ENCODE data around the gene TPM1.
A peak's percentile ranks its signal among the peaks of the same experiment; 100 is the strongest.

The TPM1 gene

DNA sequence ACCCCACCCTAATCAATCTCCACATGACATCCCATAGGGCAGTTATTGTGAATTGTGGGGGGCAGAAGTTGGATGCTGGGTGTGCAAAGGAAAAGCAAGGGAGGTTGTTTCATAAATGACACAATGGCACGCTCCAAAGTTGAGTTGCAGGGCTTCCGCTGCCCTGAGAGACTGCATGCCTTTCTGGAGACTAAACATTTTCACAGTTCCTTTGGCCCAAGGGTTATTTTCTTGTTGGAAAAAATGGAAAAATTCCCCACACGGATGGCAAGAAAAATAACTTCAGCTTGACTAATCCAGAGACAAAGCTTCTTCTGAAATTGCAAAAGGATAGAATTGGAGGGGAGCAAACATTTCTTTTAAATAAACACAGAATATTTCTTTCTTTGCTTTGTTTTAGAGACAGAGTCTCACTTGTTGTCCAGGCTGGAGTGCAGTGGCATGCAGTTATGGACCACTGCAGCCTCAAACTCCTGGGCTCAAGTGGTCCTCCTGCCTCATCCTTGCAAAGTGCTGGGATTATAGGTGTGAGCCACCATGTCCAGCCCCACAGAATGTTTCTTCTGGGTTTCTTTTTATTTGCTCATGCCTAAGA is 19.1 kb upstream of the TPM1 start:
- TF ChIP-seq, protein P1, sequence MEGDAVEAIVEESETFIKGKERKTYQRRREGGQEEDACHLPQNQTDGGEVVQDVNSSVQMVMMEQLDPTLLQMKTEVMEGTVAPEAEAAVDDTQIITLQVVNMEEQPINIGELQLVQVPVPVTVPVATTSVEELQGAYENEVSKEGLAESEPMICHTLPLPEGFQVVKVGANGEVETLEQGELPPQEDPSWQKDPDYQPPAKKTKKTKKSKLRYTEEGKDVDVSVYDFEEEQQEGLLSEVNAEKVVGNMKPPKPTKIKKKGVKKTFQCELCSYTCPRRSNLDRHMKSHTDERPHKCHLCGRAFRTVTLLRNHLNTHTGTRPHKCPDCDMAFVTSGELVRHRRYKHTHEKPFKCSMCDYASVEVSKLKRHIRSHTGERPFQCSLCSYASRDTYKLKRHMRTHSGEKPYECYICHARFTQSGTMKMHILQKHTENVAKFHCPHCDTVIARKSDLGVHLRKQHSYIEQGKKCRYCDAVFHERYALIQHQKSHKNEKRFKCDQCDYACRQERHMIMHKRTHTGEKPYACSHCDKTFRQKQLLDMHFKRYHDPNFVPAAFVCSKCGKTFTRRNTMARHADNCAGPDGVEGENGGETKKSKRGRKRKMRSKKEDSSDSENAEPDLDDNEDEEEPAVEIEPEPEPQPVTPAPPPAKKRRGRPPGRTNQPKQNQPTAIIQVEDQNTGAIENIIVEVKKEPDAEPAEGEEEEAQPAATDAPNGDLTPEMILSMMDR (conservative IDR thresholded peaks at IDR 0.05; ENCODE audit: low read depth, low read length): no peak
- H3K4me3 ChIP-seq (ENCODE audit: low read depth, low read length): no peak overlapping the region
- DNase-seq (ENCODE audit: low read depth): peak; percentile 63

DNA sequence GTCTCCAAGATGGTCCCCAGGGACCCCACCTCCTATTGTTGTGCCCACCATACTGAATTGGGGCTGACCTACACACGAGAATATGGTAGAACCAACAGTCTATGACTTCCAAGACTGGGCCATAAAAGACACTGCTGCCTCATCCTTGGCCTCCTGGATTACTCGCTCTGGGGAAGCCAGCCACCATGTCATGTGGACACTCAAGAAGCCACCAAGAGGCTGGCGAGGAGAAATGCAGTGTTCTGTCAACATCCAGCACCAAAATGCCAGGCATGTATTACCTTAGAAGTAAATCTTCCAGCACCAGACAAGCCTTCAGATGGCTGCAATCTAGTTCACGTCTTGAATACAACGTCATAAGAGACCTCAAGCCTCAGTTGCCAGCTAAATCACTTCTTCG is 17.1 kb upstream of the TPM1 start:
- TF ChIP-seq, protein P1 (conservative IDR thresholded peaks at IDR 0.05; ENCODE audit: low read depth, low read length): no peak
- no peak for DNase-seq (ENCODE audit: low read depth)

DNA sequence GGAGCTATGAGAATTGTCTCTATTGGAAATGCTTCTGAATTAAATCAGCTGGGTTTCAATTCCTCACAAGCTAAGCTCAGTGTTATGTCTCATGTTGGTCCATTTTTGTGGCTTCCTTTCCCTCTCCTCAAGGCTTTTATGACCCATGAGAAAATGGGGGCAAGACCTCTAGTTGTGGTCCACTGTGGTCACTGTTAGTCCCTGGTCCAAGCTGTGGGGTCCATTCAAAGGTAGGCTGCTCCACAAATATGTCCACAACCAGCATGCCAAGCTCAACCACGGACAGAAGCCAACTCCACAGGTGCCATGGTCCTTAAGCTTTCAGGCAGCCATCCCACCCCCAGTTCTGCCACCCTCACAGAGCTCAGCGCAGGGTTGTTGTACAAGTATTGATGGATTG is 14.9 kb upstream of the TPM1 start:
- TF ChIP-seq, protein P1 (conservative IDR thresholded peaks at IDR 0.05; ENCODE audit: low read depth, low read length): no peak
- DNase-seq (ENCODE audit: low read depth): no peak
- H3K4me3 ChIP-seq (ENCODE audit: low read depth, low read length): no peak overlapping the region

More for the DNA sequence above, 17.1 kb upstream of the TPM1 start:
- no peak overlapping the region for H3K4me3 ChIP-seq (ENCODE audit: low read depth, low read length)

DNA sequence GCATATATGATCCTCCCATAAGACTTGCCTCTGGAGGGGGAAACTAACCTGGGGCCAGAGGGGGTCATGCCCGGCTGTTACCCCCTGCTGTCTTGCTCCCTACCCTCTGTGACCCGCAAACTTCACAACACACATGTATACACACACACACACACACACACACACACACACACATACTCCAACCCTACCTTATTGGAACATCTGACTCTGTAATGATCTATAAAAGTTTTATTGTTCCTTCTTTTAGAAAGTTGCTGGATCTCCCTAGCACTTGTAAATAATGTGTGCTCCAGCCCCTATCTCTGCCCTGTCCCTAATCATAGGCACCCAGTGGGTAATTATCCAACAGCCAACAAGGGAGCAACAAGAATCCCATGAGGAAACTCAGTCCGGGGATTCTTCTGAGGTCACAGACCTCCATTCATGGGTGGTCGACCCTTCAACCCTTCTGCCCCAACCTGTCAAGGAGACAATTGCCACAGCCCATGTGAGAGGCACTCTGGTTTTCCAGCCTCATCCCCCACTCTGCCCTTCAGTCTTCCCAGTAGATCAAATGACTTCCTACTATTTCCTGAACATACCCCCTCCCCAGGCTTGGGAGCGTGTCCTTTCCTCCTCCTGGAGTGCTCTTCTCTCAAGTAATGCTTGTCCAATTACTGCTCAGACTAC is 14.0 kb upstream of the TPM1 start:
- TF ChIP-seq, protein P1 (conservative IDR thresholded peaks at IDR 0.05; ENCODE audit: low read depth, low read length): no peak
- no peak overlapping the region for H3K4me3 ChIP-seq (ENCODE audit: low read depth, low read length)
- DNase-seq (ENCODE audit: low read depth): no peak

DNA sequence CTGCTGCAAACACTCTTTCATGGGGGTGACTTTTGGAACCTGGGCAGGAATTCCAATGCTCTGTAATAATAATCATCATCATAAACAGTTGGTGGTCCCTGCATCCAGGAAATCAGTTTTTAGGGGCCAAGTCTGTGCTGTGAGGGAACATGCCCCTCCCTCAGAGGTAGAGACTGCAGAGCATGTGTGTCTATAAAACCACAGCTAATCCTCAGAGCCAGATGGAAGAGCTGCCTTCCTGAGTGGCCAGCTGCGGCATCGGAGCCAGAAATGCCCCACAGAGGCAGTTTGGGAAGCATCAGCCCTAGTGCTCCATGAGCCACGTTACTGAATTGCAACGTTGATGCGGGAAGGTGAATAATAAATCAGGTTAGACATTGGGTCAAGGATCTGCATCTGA is 12.9 kb upstream of the TPM1 start:
- DNase-seq (ENCODE audit: low read depth): no peak
- no peak overlapping the region for H3K4me3 ChIP-seq (ENCODE audit: low read depth, low read length)
- TF ChIP-seq, protein P1 (conservative IDR thresholded peaks at IDR 0.05; ENCODE audit: low read depth, low read length): no peak

DNA sequence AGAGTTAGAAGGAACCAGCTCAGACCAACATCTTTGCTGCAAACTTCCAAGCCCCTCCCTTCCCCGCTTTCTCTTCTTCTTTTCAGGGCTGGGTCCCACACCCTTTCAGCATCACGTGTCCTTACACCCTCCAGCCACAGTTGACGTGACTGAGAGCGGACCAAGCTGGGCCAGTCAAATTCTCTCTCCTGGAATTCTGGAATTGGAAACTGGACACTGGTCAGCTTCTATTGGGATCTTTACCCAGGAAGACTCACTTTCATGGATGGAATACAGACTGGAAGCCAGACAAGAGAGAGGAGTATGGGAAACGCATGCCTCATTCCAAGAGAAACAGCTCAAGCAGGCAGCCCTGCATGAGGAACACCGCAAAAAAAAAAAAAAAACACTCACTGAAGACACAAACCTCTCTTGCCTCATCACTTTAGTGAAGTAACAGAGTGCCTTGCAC is 12.4 kb upstream of the TPM1 start:
- TF ChIP-seq, protein P1 (conservative IDR thresholded peaks at IDR 0.05; ENCODE audit: low read depth, low read length): no peak
- H3K4me3 ChIP-seq (ENCODE audit: low read depth, low read length): no peak overlapping the region
- peak; percentile 52 for DNase-seq (ENCODE audit: low read depth)

DNA sequence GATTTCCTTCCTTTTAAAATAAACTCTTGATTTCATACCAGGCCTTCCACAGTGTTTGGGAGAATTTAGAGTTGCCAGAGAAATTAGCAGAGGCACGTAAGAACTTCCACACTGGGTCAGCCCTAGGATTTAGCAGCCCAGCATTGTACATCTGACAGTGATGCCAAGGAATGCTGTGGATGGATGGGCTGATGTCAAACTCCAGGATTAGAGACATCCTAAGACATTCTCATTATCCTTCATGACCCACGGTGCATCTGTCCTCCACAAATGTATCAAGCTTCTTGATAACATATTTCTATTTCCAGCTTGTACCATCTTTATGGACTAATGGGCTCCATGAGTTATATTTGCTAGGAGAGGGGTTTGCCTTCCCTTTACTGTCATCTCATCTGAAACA is 8.0 kb upstream of the TPM1 start:
- no peak for DNase-seq (ENCODE audit: low read depth)
- no peak overlapping the region for H3K4me3 ChIP-seq (ENCODE audit: low read depth, low read length)
- TF ChIP-seq, protein P1 (conservative IDR thresholded peaks at IDR 0.05; ENCODE audit: low read depth, low read length): no peak

Measured in choroid plexus epithelial cell (primary cell).